ENCODE data around the gene TINAGL1. TPM values are rescaled to one million over a fixed set of nuclear protein-coding genes. Genes with fewer than 3 reads are reported as not detected.

The TINAGL1 gene
- total RNA-seq, 1 donor from 2014 or later: 4.5 TPM

GRCh38 chr1:31625561-31626222, 49.4 kb downstream of the TINAGL1 start:
- H3K27ac Mint-ChIP-seq (ENCODE audit: unreplicated experiment): no peak overlapping the region
- H3K4me3 Mint-ChIP-seq (ENCODE audit: unreplicated experiment): no peak overlapping the region
- peaks cover 3% of the 10 kb centered on the region for H3K27me3 Mint-ChIP-seq (ENCODE audit: unreplicated experiment)
- H3K36me3 Mint-ChIP-seq (ENCODE audit: low read depth, unreplicated experiment): peaks cover 24% of the 10 kb centered on the region
- H3K4me1 Mint-ChIP-seq (ENCODE audit: unreplicated experiment): no peaks in the 10 kb centered on the region
- no peaks in the 10 kb centered on the region for H3K9me3 Mint-ChIP-seq (ENCODE audit: unreplicated experiment)
- DNase-seq (ENCODE audit: low spot score): no peak
- TF ChIP-seq, protein P1, sequence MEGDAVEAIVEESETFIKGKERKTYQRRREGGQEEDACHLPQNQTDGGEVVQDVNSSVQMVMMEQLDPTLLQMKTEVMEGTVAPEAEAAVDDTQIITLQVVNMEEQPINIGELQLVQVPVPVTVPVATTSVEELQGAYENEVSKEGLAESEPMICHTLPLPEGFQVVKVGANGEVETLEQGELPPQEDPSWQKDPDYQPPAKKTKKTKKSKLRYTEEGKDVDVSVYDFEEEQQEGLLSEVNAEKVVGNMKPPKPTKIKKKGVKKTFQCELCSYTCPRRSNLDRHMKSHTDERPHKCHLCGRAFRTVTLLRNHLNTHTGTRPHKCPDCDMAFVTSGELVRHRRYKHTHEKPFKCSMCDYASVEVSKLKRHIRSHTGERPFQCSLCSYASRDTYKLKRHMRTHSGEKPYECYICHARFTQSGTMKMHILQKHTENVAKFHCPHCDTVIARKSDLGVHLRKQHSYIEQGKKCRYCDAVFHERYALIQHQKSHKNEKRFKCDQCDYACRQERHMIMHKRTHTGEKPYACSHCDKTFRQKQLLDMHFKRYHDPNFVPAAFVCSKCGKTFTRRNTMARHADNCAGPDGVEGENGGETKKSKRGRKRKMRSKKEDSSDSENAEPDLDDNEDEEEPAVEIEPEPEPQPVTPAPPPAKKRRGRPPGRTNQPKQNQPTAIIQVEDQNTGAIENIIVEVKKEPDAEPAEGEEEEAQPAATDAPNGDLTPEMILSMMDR (IDR thresholded peaks at IDR 0.05; ENCODE audit: unreplicated experiment): no peak

DNA sequence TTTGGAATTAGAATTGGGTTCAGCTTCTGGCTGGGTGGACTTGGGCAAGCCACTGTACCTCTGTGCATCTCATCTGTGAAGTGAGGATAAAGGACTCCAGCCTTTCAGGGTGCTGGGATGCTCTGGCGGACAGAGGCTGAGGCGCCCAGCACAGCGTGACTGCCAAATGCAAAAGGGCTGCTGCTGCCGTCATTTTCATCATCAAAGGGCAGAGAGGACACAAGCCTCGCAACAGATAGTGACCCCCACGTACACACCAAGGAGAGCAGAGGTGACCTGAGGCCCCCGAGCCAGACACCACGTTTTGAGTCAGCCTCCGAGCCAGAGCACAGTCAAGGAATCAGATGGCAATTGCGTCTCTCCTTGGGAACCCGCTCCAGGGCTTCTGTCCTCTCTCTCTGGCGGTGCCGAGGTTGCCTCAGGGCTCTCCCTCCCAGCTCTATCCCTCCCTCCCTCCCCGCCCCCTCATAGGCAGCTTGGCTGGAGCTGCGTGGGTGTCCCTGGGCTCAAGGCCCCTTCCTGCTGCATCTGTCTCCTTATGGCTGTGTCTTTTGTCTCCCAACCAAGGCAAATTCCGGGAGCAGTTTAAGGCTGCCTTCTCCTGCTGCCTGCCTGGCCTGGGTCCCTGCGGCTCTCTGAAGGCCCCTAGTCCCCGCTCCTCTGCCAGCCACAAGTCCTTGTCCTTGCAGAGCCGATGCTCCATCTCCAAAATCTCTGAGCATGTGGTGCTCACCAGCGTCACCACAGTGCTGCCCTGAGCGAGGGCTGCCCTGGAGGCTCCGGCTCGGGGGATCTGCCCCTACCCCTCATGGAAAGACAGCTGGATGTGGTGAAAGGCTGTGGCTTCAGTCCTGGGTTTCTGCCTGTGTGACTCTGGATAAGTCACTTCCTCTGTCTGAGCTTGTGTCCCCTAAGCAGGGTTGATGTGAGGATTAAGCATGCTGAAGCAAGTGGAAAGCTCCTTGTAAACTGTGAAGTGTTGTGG, 50.2 kb downstream of the TINAGL1 start:
- peaks cover 29% of the 10 kb centered on the region for H3K36me3 Mint-ChIP-seq (ENCODE audit: low read depth, unreplicated experiment)
- no peak overlapping the region for H3K27ac Mint-ChIP-seq (ENCODE audit: unreplicated experiment)
- H3K4me1 Mint-ChIP-seq (ENCODE audit: unreplicated experiment): no peaks in the 10 kb centered on the region
- no peak for DNase-seq (ENCODE audit: low spot score)
- H3K4me3 Mint-ChIP-seq (ENCODE audit: unreplicated experiment): no peak overlapping the region
- H3K27me3 Mint-ChIP-seq (ENCODE audit: unreplicated experiment): peaks cover 3% of the 10 kb centered on the region
- TF ChIP-seq, protein P1 (IDR thresholded peaks at IDR 0.05; ENCODE audit: unreplicated experiment): no peak
- H3K9me3 Mint-ChIP-seq (ENCODE audit: unreplicated experiment): no peaks in the 10 kb centered on the region

DNA sequence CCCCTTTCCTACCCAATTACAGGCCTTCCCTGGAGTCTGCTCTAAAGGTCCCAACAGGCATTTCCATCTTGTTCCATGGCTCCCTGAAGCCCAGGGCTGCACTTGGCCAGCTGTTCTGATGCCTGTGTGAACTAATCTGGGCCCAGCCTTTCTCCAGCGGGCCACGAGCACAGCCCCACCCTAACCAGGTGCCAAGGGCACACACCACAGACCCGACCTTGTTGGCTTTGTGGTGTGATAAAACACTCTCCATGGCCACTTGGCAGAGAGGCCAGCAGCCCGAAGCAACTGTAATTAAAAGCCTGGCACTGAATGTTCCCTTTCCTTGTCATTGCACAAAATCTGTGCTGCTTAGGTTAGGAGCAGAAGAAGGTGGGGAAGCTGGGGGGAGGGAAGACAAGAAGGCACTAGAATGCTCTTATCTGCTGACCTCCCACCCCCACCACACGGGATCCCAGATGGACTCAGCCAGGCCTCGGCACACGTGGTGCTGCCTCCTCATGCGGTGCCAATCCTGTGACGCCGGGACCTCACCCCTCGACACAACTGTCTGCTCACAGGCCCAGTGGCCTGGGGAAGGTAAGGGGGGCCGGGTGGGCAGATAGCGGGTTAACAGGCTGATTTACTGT, 51.1 kb downstream of the TINAGL1 start:
- no peak for DNase-seq (ENCODE audit: low spot score)
- Mint-ChIP-seq H3K27me3 (ENCODE audit: unreplicated experiment) (peaks cover 4% of the 10 kb centered on the region), H3K27ac (ENCODE audit: unreplicated experiment) (no peak overlapping the region), H3K36me3 (ENCODE audit: low read depth, unreplicated experiment) (peaks cover 31% of the 10 kb centered on the region), H3K4me1 (ENCODE audit: unreplicated experiment) (no peaks in the 10 kb centered on the region), H3K9me3 (ENCODE audit: unreplicated experiment) (no peaks in the 10 kb centered on the region), H3K4me3 (ENCODE audit: unreplicated experiment) (no peak overlapping the region)
- TF ChIP-seq, protein P1 (IDR thresholded peaks at IDR 0.05; ENCODE audit: unreplicated experiment): no peak

DNA sequence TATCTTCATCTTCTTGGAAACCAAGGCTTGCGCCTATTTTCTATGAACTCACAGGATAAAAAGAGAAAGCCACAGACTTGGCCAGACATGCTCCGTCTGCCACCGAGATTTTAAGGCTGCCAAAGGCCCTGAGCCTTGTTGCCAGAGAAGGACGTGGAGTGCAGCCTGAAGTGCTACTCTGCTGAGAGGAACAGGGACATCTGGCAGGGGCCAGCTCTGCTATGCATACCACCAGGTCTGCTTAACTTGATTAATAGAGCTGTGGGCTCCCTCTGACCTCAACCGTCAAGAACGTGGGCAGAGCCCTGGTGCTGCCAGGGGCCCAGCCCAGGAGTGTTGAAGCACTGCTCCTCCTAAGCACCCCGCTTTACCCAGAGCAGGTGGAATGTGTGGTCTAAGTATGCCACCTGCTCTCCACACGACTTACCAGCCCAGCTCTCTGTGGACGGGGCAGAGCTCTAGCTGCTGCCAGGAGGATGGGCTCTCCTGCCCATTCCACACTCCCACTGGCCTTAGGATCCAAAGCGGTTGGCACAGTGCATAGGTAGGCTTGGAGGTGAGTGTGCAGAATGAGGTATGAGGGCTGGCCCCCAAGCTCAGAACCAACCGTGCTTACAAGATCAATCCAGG, 51.7 kb downstream of the TINAGL1 start:
- Mint-ChIP-seq H3K9me3 (ENCODE audit: unreplicated experiment) (no peaks in the 10 kb centered on the region), H3K4me3 (ENCODE audit: unreplicated experiment) (peak overlapping the region; percentile 9), H3K27me3 (ENCODE audit: unreplicated experiment) (peaks cover 6% of the 10 kb centered on the region), H3K27ac (ENCODE audit: unreplicated experiment) (no peak overlapping the region), H3K4me1 (ENCODE audit: unreplicated experiment) (no peaks in the 10 kb centered on the region), H3K36me3 (ENCODE audit: low read depth, unreplicated experiment) (peaks cover 33% of the 10 kb centered on the region)
- DNase-seq (ENCODE audit: low spot score): no peak
- TF ChIP-seq, protein P1 (IDR thresholded peaks at IDR 0.05; ENCODE audit: unreplicated experiment): no peak
